Liver (tissue), 9 donors: ENCODE results near the gene ENOX2. TPM values are rescaled to one million over a fixed set of nuclear protein-coding genes. Genes with fewer than 3 reads are reported as not detected.

Experiments used
- DNase-seq: peaks from one replicate; pipeline ENCODE4 v3.0.0-alpha.2; 2017; ENCODE audit warnings: low spot score
- H3K27ac ChIP-seq, 2 donors: one replicate each; pipeline ENCODE4 v1.7.0; 2013; ENCODE audit warnings: inconsistent platforms in 2 of 2, low read length in 2 of 2, control low read depth in 1 of 2, low read depth in 1 of 2, mild to moderate bottlenecking in 1 of 2
- H3K27me3 ChIP-seq, 4 donors: one replicate each; pipeline versions ENCODE4 v1.6.1 to v1.7.0; 2013; ENCODE audit warnings: low read length in 3 of 4, inconsistent platforms in 1 of 4, mild to moderate bottlenecking in 1 of 4, moderate library complexity in 1 of 4; ENCODE audit not compliant: control insufficient read depth in 4 of 4, insufficient read depth in 4 of 4
- H3K36me3 ChIP-seq, 4 donors: one replicate each; pipeline versions ENCODE4 v1.6.1 to v1.7.0; 2013; ENCODE audit warnings: low read length in 3 of 4, mild to moderate bottlenecking in 3 of 4, low read depth in 1 of 4, moderate library complexity in 1 of 4; ENCODE audit not compliant: control insufficient read depth in 4 of 4, insufficient read depth in 3 of 4
- H3K4me1 ChIP-seq, 4 donors: one replicate each; pipeline versions ENCODE4 v1.6.1 to v1.7.0; 2013; ENCODE audit warnings: low read length in 3 of 4, mild to moderate bottlenecking in 3 of 4, moderate library complexity in 1 of 4; ENCODE audit not compliant: control insufficient read depth in 4 of 4, insufficient read depth in 4 of 4
- H3K4me3 ChIP-seq, 3 donors: one replicate each; pipeline versions ENCODE4 v1.6.1 to v1.7.0; 2013; ENCODE audit warnings: low read length in 3 of 3, control low read depth in 1 of 3, low read depth in 1 of 3, mild to moderate bottlenecking in 1 of 3
- H3K9ac ChIP-seq, 2 donors: one replicate each; pipeline ENCODE4 v1.7.0; 2013; ENCODE audit warnings: low read length in 2 of 2, mild to moderate bottlenecking in 2 of 2, moderate library complexity in 2 of 2, control low read depth in 1 of 2, low read depth in 1 of 2
- H3K9me3 ChIP-seq, 4 donors: one replicate each; pipeline versions ENCODE4 v1.6.1 to v1.7.0; 2013; ENCODE audit warnings: low read length in 3 of 4; ENCODE audit not compliant: control insufficient read depth in 4 of 4
- ATF3 ChIP-seq: IDR thresholded peaks from 2 replicates; pipeline ENCODE4 v1.6.1; 2016; ENCODE audit warnings: antibody characterized with exemption
- EGR1 ChIP-seq, 2 donors: IDR thresholded peaks; 2 replicates each; pipeline ENCODE4 v1.6.1; 2016 to 2018; ENCODE audit warnings: antibody characterized with exemption in 2 of 2, low read depth in 2 of 2
- FOXA1 ChIP-seq: IDR thresholded peaks from 2 replicates; pipeline ENCODE4 v1.6.1; 2016; ENCODE audit warnings: antibody characterized with exemption
- FOXA2 ChIP-seq: IDR thresholded peaks from 2 replicates; pipeline ENCODE4 v1.6.1; 2016; ENCODE audit warnings: antibody characterized with exemption
- GABPA ChIP-seq, 2 donors: IDR thresholded peaks in 1 of 2; conservative IDR thresholded peaks in 1 of 2; 2 replicates each; pipeline ENCODE4 v1.6.1; 2016; ENCODE audit warnings: antibody characterized with exemption in 2 of 2, mild to moderate bottlenecking in 1 of 2, moderate library complexity in 1 of 2
- HNF4A ChIP-seq, 2 donors: conservative IDR thresholded peaks; 2 replicates each; pipeline ENCODE4 v1.6.1; 2016; ENCODE audit warnings: antibody characterized with exemption in 2 of 2, mild to moderate bottlenecking in 2 of 2
- HNF4G ChIP-seq: IDR thresholded peaks from 2 replicates; pipeline ENCODE4 v1.6.1; 2016; ENCODE audit warnings: antibody characterized with exemption
- JUND ChIP-seq, 2 donors: IDR thresholded peaks; 2 replicates each; pipeline ENCODE4 v1.6.1; 2016; ENCODE audit warnings: antibody characterized with exemption in 2 of 2
- MAX ChIP-seq: IDR thresholded peaks from 2 replicates; pipeline ENCODE4 v1.6.1; 2016; ENCODE audit warnings: antibody characterized with exemption
- NR2F2 ChIP-seq: IDR thresholded peaks from 2 replicates; pipeline ENCODE4 v1.6.1; 2016; ENCODE audit warnings: antibody characterized with exemption
- REST ChIP-seq: IDR thresholded peaks from 2 replicates; pipeline ENCODE4 v1.6.1; 2016; ENCODE audit warnings: antibody characterized with exemption, mild to moderate bottlenecking
- RXRA ChIP-seq, 2 donors: IDR thresholded peaks; 2 replicates each; pipeline ENCODE4 v1.6.1; 2017 to 2018; ENCODE audit warnings: antibody characterized with exemption in 2 of 2, mild to moderate bottlenecking in 1 of 2
- SP1 ChIP-seq: IDR thresholded peaks from 2 replicates; pipeline ENCODE4 v1.6.1; 2018; ENCODE audit warnings: antibody characterized with exemption, mild to moderate bottlenecking
- TAF1 ChIP-seq: conservative IDR thresholded peaks from 2 replicates; pipeline ENCODE4 v1.6.1; 2016; ENCODE audit warnings: antibody characterized with exemption, mild to moderate bottlenecking
- YY1 ChIP-seq: IDR thresholded peaks from 2 replicates; pipeline ENCODE4 v1.6.1; 2016; ENCODE audit warnings: antibody characterized with exemption, mild to moderate bottlenecking
- ZBTB33 ChIP-seq: IDR thresholded peaks from 2 replicates; pipeline ENCODE4 v1.6.1; 2016; ENCODE audit warnings: antibody characterized with exemption
- WGBS: extraction: QIAGEN DNeasy Blood & Tissue Kit; methylation state at CpG from one replicate; pipeline ENCODE4 v1.1.7; 2013; 5-methylcytosine and 5-hydroxymethylcytosine counted together
- polyA plus RNA-seq, 2 donors: library from polyadenylated mRNA; stranded (reverse) in 1 of 2; unstranded in 1 of 2; fragments of 200-250 nt in 1 of 2; fragments of >200 nt in 1 of 2; fragmentation: Nextera tagmentation in 1 of 2; extraction: Ambion mirVana in 1 of 2; gene quantifications; one replicate each; pipeline versions ENCODE4 v1.2.1 to v1.2.3, GENCODE V29; 2013 to 2015
- total RNA-seq, 2 donors: library from RNA; depleted of rRNA; stranded (reverse); fragments of >200 nt; gene quantifications; one replicate each; pipeline ENCODE4 v1.2.3, GENCODE V29; 2014
- donor health status: healthy.
- donor health status: healthy.
- donor health status: healthy.
- donor health status: healthy.
- donor health status: healthy.

The ENOX2 gene
- total and polyA plus RNA-seq, 4 donors: 5.0 to 11.5 (median 6.5) TPM

GRCh38 chrX:130593911-130594310, 309.1 kb downstream of the ENOX2 start:
- Histone ChIP-seq H3K36me3 (no peaks in the 10 kb centered on the region), H3K9me3 (no peaks in the 10 kb centered on the region), H3K27me3 (no peaks in the 10 kb centered on the region), H3K4me1 (no peaks in the 10 kb centered on the region), H3K27ac (no peak overlapping the region), H3K9ac (no peak overlapping the region), H3K4me3 (no peak overlapping the region)
- no peak for TF ChIP-seq FOXA1
- TF ChIP-seq EGR1 (IDR thresholded peaks at IDR 0.05; ENCODE audit: low read depth in 2 of 2): no peak
- TF ChIP-seq REST: no peak
- TF ChIP-seq GABPA (IDR thresholded peaks at IDR 0.05 in 1 of 2, conservative IDR thresholded peaks at IDR 0.05 in 1 of 2): no peak
- TF ChIP-seq YY1: no peak
- TF ChIP-seq FOXA2: no peak
- 89% methylated on average over 9 of the region's 9 CpGs for WGBS
- DNase-seq: no peak

GRCh38 chrX:130592204-130592603, 310.8 kb downstream of the ENOX2 start:
- Histone ChIP-seq H3K4me3 (no peak overlapping the region), H3K27me3 (no peaks in the 10 kb centered on the region), H3K9ac (no peak overlapping the region), H3K4me1 (no peaks in the 10 kb centered on the region), H3K9me3 (no peaks in the 10 kb centered on the region), H3K36me3 (no peaks in the 10 kb centered on the region), H3K27ac (no peak overlapping the region)
- WGBS: 94% methylated on average over 1 of the region's 1 CpG
- no peak for DNase-seq
- TF ChIP-seq ZBTB33 (no peak), HNF4A (conservative IDR thresholded peaks at IDR 0.05) (no peak), ATF3 (no peak), TAF1 (no peak), GABPA (IDR thresholded peaks at IDR 0.05 in 1 of 2, conservative IDR thresholded peaks at IDR 0.05 in 1 of 2) (no peak), YY1 (no peak), FOXA1 (no peak), FOXA2 (no peak), JUND (IDR thresholded peaks at IDR 0.05) (no peak), HNF4G (no peak), EGR1 (IDR thresholded peaks at IDR 0.05; ENCODE audit: low read depth in 2 of 2) (no peak), MAX (no peak), RXRA (IDR thresholded peaks at IDR 0.05) (no peak), NR2F2 (no peak), SP1 (no peak)
